SK-N-SH treated with all-trans-retinoic acid at 6 μM for 48 hours (cell line): Measurements from ENCODE around the gene SGF29.

Experiments used
- ATAC-seq: fragments of 200-7000 bp; cut with Tn5 transposase; 3 replicates; pipeline ENCODE4 v1.9.1; 2020; ENCODE audit warnings: mild to moderate bottlenecking, moderate library complexity
- ARNTL ChIP-seq: fragments of 450-650 bp; formaldehyde crosslinking; IDR thresholded peaks from 2 replicates; pipeline ENCODE4 v1.5.0; 2020; ENCODE audit warnings: low read depth, mild to moderate bottlenecking, moderate library complexity, borderline replicate concordance
- BACH2 ChIP-seq: fragments of 250-450 bp; sonication (Bioruptor Pico); IDR thresholded peaks from 2 replicates; pipeline ENCODE4 v1.9.0; 2021; ENCODE audit warnings: mild to moderate bottlenecking, borderline replicate concordance
- CSRNP3 ChIP-seq: fragments of 250-450 bp; sonication (Bioruptor Pico); IDR thresholded peaks from 2 replicates; pipeline ENCODE4 v1.5.1; 2021; ENCODE audit warnings: mild to moderate bottlenecking, moderate library complexity
- ESRRG ChIP-seq: fragments of 250-450 bp; sonication (Bioruptor Pico); IDR thresholded peaks from 2 replicates; pipeline ENCODE4 v1.6.1; 2021; ENCODE audit warnings: mild to moderate bottlenecking
- GLIS3 ChIP-seq: fragments of 250-450 bp; sonication (Bioruptor Pico); IDR thresholded peaks from 2 replicates; pipeline ENCODE4 v1.5.0; 2020; ENCODE audit warnings: mild to moderate bottlenecking, moderate library complexity
- ISL1 ChIP-seq: fragments of 250-450 bp; sonication (Bioruptor Pico); IDR thresholded peaks from 2 replicates; pipeline ENCODE4 v2.1.2; 2022; ENCODE audit warnings: mild to moderate bottlenecking, moderate library complexity
- OSR1 ChIP-seq: fragments of 250-450 bp; sonication (Bioruptor Pico); IDR thresholded peaks from 2 replicates; pipeline ENCODE4 v1.8.0; 2022; ENCODE audit warnings: moderate library complexity, mild to moderate bottlenecking, inconsistent platforms
- PATZ1 ChIP-seq: fragments of 250-450 bp; sonication (Bioruptor Pico); IDR thresholded peaks from 2 replicates; pipeline ENCODE4 v1.8.0; 2020; ENCODE audit warnings: mild to moderate bottlenecking, moderate library complexity, borderline replicate concordance
- POU6F1 ChIP-seq: fragments of 250-450 bp; sonication (Bioruptor Pico); IDR thresholded peaks from 2 replicates; pipeline ENCODE4 v1.8.0; 2021; ENCODE audit warnings: low read depth, mild to moderate bottlenecking, moderate library complexity, borderline replicate concordance
- RARB ChIP-seq: fragments of 250-450 bp; sonication (Bioruptor Pico); IDR thresholded peaks from 2 replicates; pipeline ENCODE4 v1.8.0; 2021; ENCODE audit warnings: mild to moderate bottlenecking, moderate library complexity
- SNAI2 ChIP-seq: fragments of 250-450 bp; sonication (Bioruptor Pico); IDR thresholded peaks from 2 replicates; pipeline ENCODE4 v1.5.0; 2020; ENCODE audit warnings: mild to moderate bottlenecking, moderate library complexity
- TCF4 ChIP-seq: fragments of 250-450 bp; sonication (Bioruptor Pico); IDR thresholded peaks from 2 replicates; pipeline ENCODE4 v1.8.0; 2021; ENCODE audit warnings: mild to moderate bottlenecking, moderate library complexity, borderline replicate concordance
- TOX ChIP-seq: fragments of 250-450 bp; sonication (Bioruptor Pico); IDR thresholded peaks from 2 replicates; pipeline ENCODE4 v1.8.0; 2021; ENCODE audit warnings: mild to moderate bottlenecking, moderate library complexity, borderline replicate concordance
- TSHZ2 ChIP-seq: fragments of 250-450 bp; sonication (Bioruptor Pico); IDR thresholded peaks from 2 replicates; pipeline ENCODE4 v1.5.0; 2020; ENCODE audit warnings: mild to moderate bottlenecking, moderate library complexity
- ZC3H10 ChIP-seq: fragments of 250-450 bp; sonication (Bioruptor Pico); IDR thresholded peaks from 2 replicates; pipeline ENCODE4 v1.5.1; 2021; ENCODE audit warnings: mild to moderate bottlenecking, moderate library complexity
- ZFP30 ChIP-seq: fragments of 450-650 bp; formaldehyde crosslinking; IDR thresholded peaks from 2 replicates; pipeline ENCODE4 v1.5.0; 2022; ENCODE audit warnings: mild to moderate bottlenecking, moderate library complexity
- ZNF70 ChIP-seq: fragments of 450-650 bp; formaldehyde crosslinking; IDR thresholded peaks from 2 replicates; pipeline ENCODE4 v1.5.0; 2020; ENCODE audit warnings: mild to moderate bottlenecking, moderate library complexity
- ZNF8 ChIP-seq: fragments of 450-650 bp; formaldehyde crosslinking; IDR thresholded peaks from 2 replicates; pipeline ENCODE4 v1.5.0; 2020; ENCODE audit warnings: mild to moderate bottlenecking, moderate library complexity

The SGF29 gene

GRCh38 chr16:28589069-28589468, 35.3 kb downstream of the SGF29 start (continued):
- TF ChIP-seq POU6F1 (no peak), TCF4 (CRISPR knock-in tag) (no peak)
- TF ChIP-seq, all 23 proteins: peak for 0

GRCh38 chr16:28589930-28590329, 36.2 kb downstream of the SGF29 start:
- no peak for ATAC-seq

GRCh38 chr16:28590384-28591340, 36.9 kb downstream of the SGF29 start:
- ATAC-seq, result no peak
- TF ChIP-seq POU6F1 (no peak), ARNTL (CRISPR knock-in tag) (no peak), CSRNP3 (no peak), ZNF8 (no peak), ZFP30 (CRISPR knock-in tag) (no peak), BACH2 (CRISPR knock-in tag) (no peak), ISL1 (no peak), ZNF70 (no peak), ESRRG (no peak)

More at GRCh38 chr16:28589930-28590329, 36.2 kb downstream of the SGF29 start:
- no peak for TF ChIP-seq PATZ1 (CRISPR knock-in tag)
- no peak for TF ChIP-seq BACH2 (CRISPR knock-in tag)
- TF ChIP-seq SNAI2 (CRISPR knock-in tag), result no peak
- TF ChIP-seq POU6F1, result no peak
- TF ChIP-seq TCF4 (CRISPR knock-in tag), result no peak
- no peak for TF ChIP-seq ZC3H10 (CRISPR knock-in tag)
- TF ChIP-seq RARB, result no peak
- TF ChIP-seq GLIS3 (CRISPR knock-in tag), result no peak
- no peak for TF ChIP-seq OSR1 (CRISPR knock-in tag)
- no peak for TF ChIP-seq ESRRG
- TF ChIP-seq ISL1, result no peak
- no peak for TF ChIP-seq TOX (CRISPR knock-in tag)
- no peak for TF ChIP-seq ARNTL (CRISPR knock-in tag)
- TF ChIP-seq TSHZ2, result no peak
